HG03103 (cell line): ENCODE measurements around the gene HSD11B1.
A peak's percentile ranks its signal among the peaks of the same experiment; 100 is the strongest.

ENCODE experiments used
- ATAC-seq: cut with Tn5 transposase; IDR thresholded peaks from one replicate; pipeline ENCODE4 v1.9.1; 2021; ENCODE audit warnings: low read depth; ENCODE audit not compliant: unreplicated experiment

The HSD11B1 gene

DNA sequence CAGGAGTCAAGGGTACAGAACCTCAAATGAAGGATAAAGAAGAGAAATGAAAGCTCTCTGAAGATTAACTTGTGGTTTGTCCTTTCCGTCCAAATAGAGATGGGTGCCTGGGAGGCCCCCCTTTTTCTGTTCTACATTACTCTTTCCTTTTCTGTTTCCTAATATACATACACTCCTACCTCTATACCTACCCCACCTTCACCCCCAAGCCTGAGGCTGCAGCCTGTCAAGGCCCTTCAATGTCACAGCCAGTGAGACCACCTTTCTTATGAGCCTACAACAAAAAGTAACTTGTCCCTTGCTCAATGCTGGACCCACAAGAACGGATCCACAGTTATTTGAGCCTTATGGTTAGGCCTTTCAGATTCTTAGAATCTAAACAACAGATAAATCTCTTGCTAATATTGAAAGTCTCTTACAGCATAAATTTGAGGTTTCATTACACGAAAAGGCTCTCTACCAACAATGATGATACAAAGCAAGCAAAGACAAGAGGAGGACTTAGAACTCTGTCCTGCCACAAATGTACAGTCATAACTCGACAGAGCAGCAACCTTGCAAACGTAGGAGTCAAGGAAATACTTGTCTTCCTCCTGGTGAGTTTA is 47.1 kb downstream of the HSD11B1 start:
- peak; percentile 40 for ATAC-seq

DNA sequence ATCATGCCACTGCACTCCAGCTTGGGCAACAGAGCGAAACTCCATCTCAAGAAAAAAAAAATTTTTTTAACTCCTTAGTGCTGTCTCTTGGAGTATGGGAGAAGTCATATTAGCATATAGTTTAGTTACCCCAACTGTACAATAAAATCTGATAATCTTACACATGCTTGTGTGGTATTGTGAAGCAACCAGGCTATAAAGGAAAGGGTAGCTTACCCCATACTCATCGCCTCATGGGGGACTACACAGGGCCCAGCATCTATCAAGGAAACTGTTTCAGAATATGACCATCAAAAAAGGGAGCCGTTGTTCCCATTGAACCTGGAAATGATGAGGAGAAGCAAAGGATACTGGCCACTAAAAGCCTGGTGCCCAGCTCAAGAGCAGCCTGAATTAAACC is 48.2 kb downstream of the HSD11B1 start:
- ATAC-seq, result no peak

- ATAC-seq, result no peak
Measured at GRCh38 chr1:209755256-209755655, 50.6 kb downstream of the HSD11B1 start.

DNA sequence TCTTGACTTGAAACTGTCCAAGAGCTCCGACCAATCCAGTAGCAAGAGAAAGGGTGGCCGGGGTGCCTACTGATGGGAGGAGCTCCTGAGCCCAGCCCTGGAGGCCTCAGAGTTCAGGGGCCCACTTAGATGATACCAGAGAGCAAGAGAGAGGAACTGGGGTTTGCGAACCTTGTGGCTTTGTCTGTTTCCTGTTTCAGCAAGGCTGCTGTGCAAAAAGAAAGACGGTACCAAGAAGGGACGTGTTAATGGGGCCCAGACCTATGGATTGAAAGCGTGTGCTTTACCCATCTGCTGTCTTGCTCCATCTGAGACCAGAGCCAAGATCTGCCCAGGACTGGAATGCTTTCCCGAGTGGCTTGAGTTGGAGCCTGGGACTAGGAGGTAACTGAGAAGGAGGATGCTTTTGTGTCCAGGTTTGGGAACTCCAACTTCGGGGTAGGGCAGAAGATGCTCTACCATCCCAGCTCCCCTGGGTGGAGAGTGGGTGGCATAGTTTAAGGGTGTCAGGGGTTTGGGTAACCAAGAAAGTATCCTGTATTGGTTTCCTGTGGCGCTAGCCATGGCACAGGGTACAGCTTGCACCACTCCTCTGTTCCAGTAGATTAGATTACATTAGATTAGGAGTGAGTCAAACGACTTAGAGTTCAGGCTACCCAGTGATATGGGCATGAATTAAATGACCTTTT is 51.4 kb downstream of the HSD11B1 start, which contains the start of gene TRAF3IP3:
TRAF3IP3 (plus strand) TSS at position 128 of the 689 bp plus-strand sequence. CDS start 3,987 bp downstream, outside the sequence.
- ATAC-seq, result peak; percentile 72

- peak; percentile 27 for ATAC-seq
Measured at GRCh38 chr1:209756615-209757445, 52.2 kb downstream of the HSD11B1 start.

DNA sequence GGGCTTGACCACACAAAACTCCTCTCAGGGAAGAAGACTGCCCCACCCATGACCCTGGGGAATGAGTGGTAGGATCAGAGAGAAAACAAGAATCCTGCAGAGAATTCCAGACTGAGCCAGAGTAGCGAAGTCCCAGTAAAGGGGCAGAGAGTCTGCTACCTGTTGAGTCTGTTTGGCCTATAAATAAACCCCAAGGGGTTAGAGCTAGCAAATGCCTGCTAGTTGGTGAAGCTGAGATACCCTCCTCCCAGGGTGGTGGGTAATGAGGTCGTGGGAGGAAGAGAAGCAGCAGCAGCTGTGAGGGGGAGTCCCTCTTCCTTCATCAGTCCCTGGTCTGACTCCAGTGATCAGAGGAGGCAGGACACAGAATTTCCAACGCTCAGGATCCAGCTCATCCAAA is 53.8 kb downstream of the HSD11B1 start:
- no peak for ATAC-seq

GRCh38 chr1:209759829-209760359 is 55.2 kb downstream of the HSD11B1 start:
- no peak for ATAC-seq

DNA sequence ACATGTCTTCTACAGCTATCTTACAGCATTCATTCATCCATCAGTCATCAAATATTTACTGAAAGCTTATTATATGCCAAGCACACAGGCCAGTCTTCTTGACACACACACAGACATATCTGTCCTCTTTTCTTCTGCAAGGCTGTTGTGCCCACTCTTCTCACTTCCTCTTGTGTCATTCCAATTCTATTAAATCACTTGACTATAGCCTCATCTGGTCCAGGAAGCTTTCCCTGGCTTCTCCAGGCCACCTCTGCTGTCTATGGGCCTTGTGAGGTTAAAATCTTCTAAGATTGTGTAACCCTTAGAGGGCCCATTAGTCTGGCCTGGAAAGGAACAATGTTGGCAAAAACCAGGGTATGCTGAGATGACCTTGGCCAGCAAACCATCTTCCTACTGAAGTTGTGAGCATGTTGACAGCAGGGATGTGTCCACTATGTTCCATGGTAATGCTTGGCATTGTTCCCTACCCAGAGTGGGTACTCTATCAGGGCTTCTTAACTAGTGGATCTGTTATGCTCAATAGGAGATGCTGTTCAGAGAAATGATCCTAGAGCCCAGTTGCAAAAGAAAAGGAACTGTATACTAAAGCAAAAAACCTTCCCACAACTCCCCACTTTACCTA is 56.5 kb downstream of the HSD11B1 start:
- ATAC-seq, result no peak

GRCh38 chr1:209766051-209766450 is 61.4 kb downstream of the HSD11B1 start:
- no peak for ATAC-seq

DNA sequence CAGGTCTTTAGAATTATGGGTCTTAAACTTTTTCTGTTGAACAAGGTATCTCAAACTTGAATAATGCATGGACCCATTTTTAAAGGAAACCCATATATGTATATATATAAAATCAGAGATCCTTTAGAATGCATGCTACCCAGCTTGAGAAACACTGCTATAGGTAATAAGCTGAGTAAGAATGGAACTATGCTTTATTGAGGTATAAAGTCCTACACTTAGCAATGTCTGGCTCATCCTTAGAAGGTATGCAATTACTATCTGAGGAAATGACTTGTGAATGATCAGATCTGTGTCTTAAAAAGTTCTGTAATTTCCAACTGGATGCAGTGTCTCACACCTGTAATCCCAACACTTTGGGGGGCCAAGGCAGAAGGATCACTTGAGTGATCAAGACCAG is 62.5 kb downstream of the HSD11B1 start:
- ATAC-seq, result no peak

- ATAC-seq, result no peak
Measured at GRCh38 chr1:209767706-209768105, 63.1 kb downstream of the HSD11B1 start.

DNA sequence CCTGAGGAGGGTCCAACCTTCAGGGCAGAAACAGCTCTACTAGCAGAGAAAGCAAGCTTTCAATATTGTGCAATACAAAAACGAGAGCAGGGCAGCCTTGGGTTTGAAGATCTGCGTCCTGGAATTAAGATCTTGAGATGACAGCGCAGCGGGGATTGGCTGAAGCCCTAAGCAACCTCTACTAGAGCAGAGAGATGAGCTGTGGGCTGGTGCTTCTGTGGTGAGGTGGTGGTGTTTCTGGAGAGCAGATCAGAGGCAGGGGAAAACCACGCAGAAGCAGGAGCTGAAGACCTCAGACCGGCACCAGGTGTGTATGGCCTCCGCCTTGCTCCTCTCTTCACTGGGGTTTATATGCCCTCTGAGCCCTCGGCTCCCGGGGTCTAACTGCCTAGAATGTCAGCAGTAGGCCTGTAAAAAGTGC is 63.7 kb downstream of the HSD11B1 start:
- peak; percentile 81 for ATAC-seq

DNA sequence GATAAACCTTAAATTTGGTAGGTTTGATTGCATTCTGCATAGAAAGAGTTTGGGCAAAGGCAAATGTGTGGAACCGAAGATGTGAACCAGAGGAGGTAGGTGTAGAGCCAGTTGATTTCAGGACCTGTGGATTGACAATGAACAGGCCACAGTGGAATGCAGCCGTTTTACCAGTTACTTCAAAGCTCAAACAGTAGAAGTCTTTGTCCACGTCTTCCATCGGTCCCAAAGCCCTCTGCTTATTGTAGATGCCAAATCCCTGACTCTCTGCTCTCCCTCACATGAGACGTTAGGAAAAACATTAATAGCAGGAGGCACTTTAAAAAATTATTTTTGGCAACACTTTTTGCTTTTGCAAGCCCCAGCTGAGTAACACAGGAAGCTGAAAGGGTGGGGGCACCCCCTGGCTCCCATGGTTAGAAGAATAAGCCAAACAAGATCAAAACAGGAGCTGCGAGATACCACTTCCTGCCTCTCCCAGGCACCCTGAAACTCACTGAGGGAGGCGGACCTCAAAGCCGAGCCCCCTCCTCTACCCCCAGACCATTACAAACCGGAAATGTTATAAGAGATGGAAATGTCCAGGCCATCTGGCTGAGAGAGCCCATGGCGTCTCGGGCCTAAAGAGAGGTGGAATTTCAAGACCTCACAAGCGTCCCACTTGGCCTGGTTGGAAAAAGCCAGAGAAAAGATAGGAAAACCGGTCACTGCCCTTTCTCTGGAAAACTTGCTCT is 64.7 kb downstream of the HSD11B1 start:
- ATAC-seq, result peak; percentile 68

GRCh38 chr1:209769971-209770370 is 65.3 kb downstream of the HSD11B1 start:
- ATAC-seq, result no peak

GRCh38 chr1:209770636-209771415 is 66.2 kb downstream of the HSD11B1 start:
- no peak for ATAC-seq

DNA sequence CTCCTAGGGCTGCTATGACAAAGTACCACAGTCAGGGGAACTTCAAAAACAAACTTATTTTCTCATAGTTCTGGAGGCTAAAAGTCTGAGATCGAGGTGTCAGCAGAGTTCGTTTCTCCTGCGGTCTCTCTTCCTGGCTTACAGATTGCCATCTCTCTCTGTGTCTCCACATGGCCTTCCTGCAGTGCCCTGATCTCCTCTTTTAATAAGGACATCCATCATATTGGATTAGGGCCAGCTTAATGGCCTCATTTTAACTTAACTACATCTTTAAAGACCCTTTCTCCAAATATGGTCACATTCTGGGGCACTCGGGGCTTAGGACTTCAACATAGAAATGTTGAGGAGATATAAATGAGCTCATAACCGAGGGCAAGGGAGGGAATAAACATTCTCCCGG is 67.5 kb downstream of the HSD11B1 start:
- no peak for ATAC-seq

- ATAC-seq, result peak; percentile 47
Measured at GRCh38 chr1:209774592-209774991, 69.9 kb downstream of the HSD11B1 start.

DNA sequence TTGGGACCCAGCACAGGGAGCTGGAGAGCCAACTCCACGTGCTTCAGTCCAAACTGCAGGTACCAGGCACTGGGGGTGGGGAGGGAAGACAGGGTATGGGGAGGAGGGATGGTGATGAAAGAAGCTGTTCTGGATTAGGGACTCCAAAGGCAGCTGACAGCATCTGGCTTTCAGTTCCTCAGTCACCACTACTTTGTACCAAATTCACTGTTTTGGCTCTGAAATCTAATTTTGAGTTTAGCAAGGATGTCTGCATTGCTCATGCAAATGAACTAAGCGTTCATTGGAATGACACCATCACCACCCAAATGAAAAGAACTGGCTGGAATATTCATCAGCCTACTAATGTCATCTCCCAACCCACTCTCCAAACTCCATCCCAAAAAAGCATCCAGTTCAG is 71.0 kb downstream of the HSD11B1 start:
- ATAC-seq, result no peak

- ATAC-seq, result no peak
Measured at GRCh38 chr1:209777587-209777986, 72.9 kb downstream of the HSD11B1 start.
